Measurements from ENCODE around the gene CA9. TPM values are rescaled to one million over a fixed set of nuclear protein-coding genes. Genes with fewer than 3 reads are reported as not detected.
A peak's percentile ranks its signal among the peaks of the same experiment; 100 is the strongest.

CA9 gene
- total RNA-seq, 1 experiment from 2014 or later: not detected

DNA sequence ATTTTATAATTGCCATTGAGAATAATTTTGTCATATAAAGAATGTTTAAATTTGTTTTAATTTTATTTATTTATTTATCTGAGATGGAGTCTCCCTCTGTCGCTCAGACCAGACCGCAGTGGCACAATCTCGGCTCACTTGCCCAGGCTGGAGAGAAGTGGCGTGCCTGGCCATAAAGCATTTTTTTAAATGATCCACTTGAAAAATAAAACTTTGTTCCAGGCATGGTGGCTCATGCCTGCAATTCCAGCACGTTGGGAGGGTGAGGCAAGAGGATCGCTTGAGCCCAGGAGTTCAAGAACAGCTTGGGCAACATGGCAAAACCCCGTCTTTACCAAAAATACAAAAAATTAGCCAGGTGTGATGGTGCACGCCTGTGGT is 20.9 kb upstream of the CA9 start:
- intact Hi-C loops (cut with micrococcal nuclease; ENCODE audit: unreplicated experiment): no loop called here
- Mint-ChIP-seq H3K9me3 (ENCODE audit: unreplicated experiment) (no peaks in the 10 kb centered on the region), H3K4me3 (ENCODE audit: unreplicated experiment) (no peak overlapping the region), H3K36me3 (ENCODE audit: insufficient read depth, unreplicated experiment) (peaks cover 7% of the 10 kb centered on the region), H3K27ac (ENCODE audit: unreplicated experiment) (no peak overlapping the region), H3K4me1 (ENCODE audit: low read depth, unreplicated experiment) (peaks cover 3% of the 10 kb centered on the region), H3K27me3 (ENCODE audit: insufficient read depth, unreplicated experiment) (peaks cover under 1% of the 10 kb centered on the region)
- no peak for DNase-seq
- POLR2A ChIA-PET: no interaction called here
- Histone ChIP-seq H3K4me1 (peaks cover 10% of the 10 kb centered on the region; the same call in 1 of the 2 replicates), H3K36me3 (ENCODE audit: control insufficient read depth, insufficient read depth, low read length) (no peaks in the 10 kb centered on the region), H3K27me3 (replicated peaks; ENCODE audit: control insufficient read depth, insufficient read depth, low read length) (no peaks in the 10 kb centered on the region), H3K4me3 (ENCODE audit: low read depth, low read length) (no peak overlapping the region), H3K9me3 (no peaks in the 10 kb centered on the region)
- TF ChIP-seq CTCF (IDR thresholded peaks at IDR 0.05; ENCODE audit: insufficient read depth in 1 of 2, low read depth in 1 of 2, low read length in 1 of 2, severe bottlenecking in 1 of 2, unreplicated experiment in 1 of 2): no peak
- CTCF ChIA-PET: interaction anchor here (0.7 kb wide), 1 partner anchor 161 kb away, joined by 3 read pairs; no protein-coding TSS in a partner anchor
- no TSS peak for BruUV-seq (replicated peaks)

DNA sequence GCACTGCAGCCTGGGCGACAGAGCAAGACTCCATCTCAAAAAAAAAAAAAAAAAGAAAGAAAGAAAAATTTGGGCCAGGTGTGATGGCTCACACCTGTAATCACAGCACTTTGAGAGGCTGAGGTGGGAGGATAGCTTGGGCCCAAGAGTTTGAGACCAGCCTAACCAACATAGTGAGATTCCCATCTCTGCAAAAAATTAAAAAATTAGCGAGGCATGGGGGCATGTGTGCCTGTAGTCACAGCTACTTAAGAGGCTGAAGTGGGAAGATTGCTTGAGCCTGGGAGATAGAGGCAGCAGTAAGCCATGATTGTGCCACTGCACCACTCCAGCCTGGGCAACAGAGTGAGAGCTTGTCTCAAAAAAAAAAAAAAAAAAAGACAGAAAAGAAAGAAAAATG is 20.1 kb upstream of the CA9 start:
- DNase-seq: no peak
- intact Hi-C loops (cut with micrococcal nuclease; ENCODE audit: unreplicated experiment): no loop called here
- H3K4me3 Mint-ChIP-seq (ENCODE audit: unreplicated experiment): no peak overlapping the region
- Histone ChIP-seq H3K27me3 (replicated peaks; ENCODE audit: control insufficient read depth, insufficient read depth, low read length) (no peaks in the 10 kb centered on the region), H3K4me3 (ENCODE audit: low read depth, low read length) (no peak overlapping the region), H3K4me1 (peaks cover 10% of the 10 kb centered on the region; the same call in 1 of the 2 replicates), H3K36me3 (ENCODE audit: control insufficient read depth, insufficient read depth, low read length) (no peaks in the 10 kb centered on the region), H3K9me3 (no peaks in the 10 kb centered on the region)
- peaks cover 15% of the 10 kb centered on the region for H3K36me3 Mint-ChIP-seq (ENCODE audit: insufficient read depth, unreplicated experiment)
- CTCF ChIA-PET: interaction anchor here (0.7 kb wide), 1 partner anchor 161 kb away, joined by 3 read pairs; no protein-coding TSS in a partner anchor
- H3K9me3 Mint-ChIP-seq (ENCODE audit: unreplicated experiment): no peaks in the 10 kb centered on the region
- TF ChIP-seq CTCF (IDR thresholded peaks at IDR 0.05; ENCODE audit: insufficient read depth in 1 of 2, low read depth in 1 of 2, low read length in 1 of 2, severe bottlenecking in 1 of 2, unreplicated experiment in 1 of 2): no peak
- H3K27me3 Mint-ChIP-seq (ENCODE audit: insufficient read depth, unreplicated experiment): peaks cover 3% of the 10 kb centered on the region
- no peak overlapping the region for H3K27ac Mint-ChIP-seq (ENCODE audit: unreplicated experiment)
- no peaks in the 10 kb centered on the region for H3K4me1 Mint-ChIP-seq (ENCODE audit: low read depth, unreplicated experiment)
- POLR2A ChIA-PET: no interaction called here
- no TSS peak for BruUV-seq (replicated peaks)

GRCh38 chr9:35656348-35656747 is 17.4 kb upstream of the CA9 start:
- intact Hi-C loops (cut with micrococcal nuclease; ENCODE audit: unreplicated experiment): loop anchor here (5.0 kb wide), 1 partner anchor 36 kb away; no protein-coding TSS in a partner anchor
- H3K27me3 ChIP-seq (replicated peaks; ENCODE audit: control insufficient read depth, insufficient read depth, low read length): no peaks in the 10 kb centered on the region
- H3K27ac Mint-ChIP-seq (ENCODE audit: unreplicated experiment): peak overlapping the region; percentile 82
- no TSS peak for BruUV-seq (replicated peaks)
- ChIA-PET POLR2A (interaction anchor here (1.6 to 2.3 kb wide), 5 partner anchors 10 to 92 kb away, joined by 8 to 35 read pairs (median 31); partner anchors contain the start of genes CREB3, GBA2, RGP1 and TLN1), CTCF (interaction anchor here (0.6 to 2.9 kb wide), 4 partner anchors 10 to 76 kb away, joined by 3 to 31 read pairs (median 10); partner anchors contain the start of genes CREB3 and TLN1)
- H3K4me1 ChIP-seq: peaks cover 10% of the 10 kb centered on the region; the same call in 1 of the 2 replicates
- no peak overlapping the region for H3K4me3 ChIP-seq (ENCODE audit: low read depth, low read length)
- H3K4me1 Mint-ChIP-seq (ENCODE audit: low read depth, unreplicated experiment): peaks cover 8% of the 10 kb centered on the region
- no peaks in the 10 kb centered on the region for H3K9me3 Mint-ChIP-seq (ENCODE audit: unreplicated experiment)
- no peak for DNase-seq
- no peaks in the 10 kb centered on the region for H3K9me3 ChIP-seq
- peaks cover 39% of the 10 kb centered on the region for H3K36me3 Mint-ChIP-seq (ENCODE audit: insufficient read depth, unreplicated experiment)
- H3K27me3 Mint-ChIP-seq (ENCODE audit: insufficient read depth, unreplicated experiment): peaks cover 3% of the 10 kb centered on the region
- no peak for TF ChIP-seq CTCF (IDR thresholded peaks at IDR 0.05; ENCODE audit: insufficient read depth in 1 of 2, low read depth in 1 of 2, low read length in 1 of 2, severe bottlenecking in 1 of 2, unreplicated experiment in 1 of 2)
- no peaks in the 10 kb centered on the region for H3K36me3 ChIP-seq (ENCODE audit: control insufficient read depth, insufficient read depth, low read length)
- peak overlapping the region; percentile 76 for H3K4me3 Mint-ChIP-seq (ENCODE audit: unreplicated experiment)
